ENCODE results near the gene ZBTB7B. TPM values are rescaled to one million over a fixed set of nuclear protein-coding genes. Genes with fewer than 3 reads are reported as not detected.

Gene ZBTB7B
- total RNA-seq, 1 donor from 2014 or later: 158 TPM

Other genes with a start within 250 kb of the ZBTB7B start
- gene KCNN3, start 132.5 kb upstream of the ZBTB7B start, total RNA-seq: 0.07 and 0.27 TPM in 2 replicates
- 35.1 and 35.3 TPM in 2 replicates for gene PMVK, start 66.1 kb upstream of the ZBTB7B start, total RNA-seq
- 119 and 120 TPM in 2 replicates for gene PBXIP1, start 46.7 kb upstream of the ZBTB7B start, total RNA-seq
- 45.6 and 47.0 TPM in 2 replicates for gene PYGO2, start 41.0 kb upstream of the ZBTB7B start, total RNA-seq
- gene SHC1, start 32.1 kb upstream of the ZBTB7B start, total RNA-seq: 81.1 and 86.2 TPM in 2 replicates
- 104 and 112 TPM in 2 replicates for gene CKS1B, start 28.1 kb upstream of the ZBTB7B start, total RNA-seq
- gene FLAD1, start 19.5 kb upstream of the ZBTB7B start, total RNA-seq: 55.8 and 56.9 TPM in 2 replicates
- 0.93 and 0.98 TPM in 2 replicates for gene LENEP, start 9.2 kb upstream of the ZBTB7B start, total RNA-seq
- 0.15 and 0.29 TPM in 2 replicates for gene DCST2, start 31.0 kb downstream of the ZBTB7B start, total RNA-seq
- gene DCST1, start 31.0 kb downstream of the ZBTB7B start, total RNA-seq: not detected in 2 replicates
- 51.6 and 53.2 TPM in 2 replicates for gene ADAM15, start 48.5 kb downstream of the ZBTB7B start, total RNA-seq
- gene EFNA4, start 60.9 kb downstream of the ZBTB7B start, total RNA-seq: 5.9 and 6.6 TPM in 2 replicates
- gene EFNA3, start 76.0 kb downstream of the ZBTB7B start, total RNA-seq: 0.90 and 2.3 TPM in 2 replicates
- gene EFNA1, start 125.1 kb downstream of the ZBTB7B start, total RNA-seq: not detected in 2 replicates
- 27.9 and 32.5 TPM in 2 replicates for gene SLC50A1, start 133.1 kb downstream of the ZBTB7B start, total RNA-seq
- 35.7 and 38.4 TPM in 2 replicates for gene DPM3, start 137.7 kb downstream of the ZBTB7B start, total RNA-seq
- 224 and 225 TPM in 2 replicates for gene KRTCAP2, start 170.5 kb downstream of the ZBTB7B start, total RNA-seq
- 19.8 and 20.1 TPM in 2 replicates for gene TRIM46, start 171.0 kb downstream of the ZBTB7B start, total RNA-seq
- 19.7 and 20.6 TPM in 2 replicates for gene THBS3, start 205.1 kb downstream of the ZBTB7B start, total RNA-seq
- gene MTX1, start 205.9 kb downstream of the ZBTB7B start, total RNA-seq: 40.2 and 43.5 TPM in 2 replicates